Progenitor cell of endocrine pancreas (in vitro differentiated cells): ENCODE results near the gene ADAMTSL2. TPM values are rescaled to one million over a fixed set of nuclear protein-coding genes. Genes with fewer than 3 reads are reported as not detected.

Experiments
- DNase-seq: peaks from one replicate; pipeline ENCODE4 v3.0.0; 2021; ENCODE audit warnings: low spot score; ENCODE audit not compliant: unreplicated experiment
- H3K27ac Mint-ChIP-seq: 2 replicates; pipeline ENCODE4 v1.8.0; 2021; ENCODE audit warnings: mild to moderate bottlenecking, moderate library complexity, mixed read lengths
- H3K27me3 Mint-ChIP-seq: 2 replicates; pipeline ENCODE4 v1.8.0; 2021; ENCODE audit warnings: mixed read lengths
- H3K36me3 Mint-ChIP-seq: 2 replicates; pipeline ENCODE4 v1.8.0; 2022; ENCODE audit warnings: mixed read lengths; ENCODE audit not compliant: insufficient read depth
- H3K4me1 Mint-ChIP-seq: 2 replicates; pipeline ENCODE4 v1.8.0; 2021; ENCODE audit warnings: low read depth, mixed read lengths
- H3K4me3 Mint-ChIP-seq: 2 replicates; pipeline ENCODE4 v1.8.0; 2021; ENCODE audit warnings: low read depth, mild to moderate bottlenecking, moderate library complexity, mixed read lengths
- H3K9me3 Mint-ChIP-seq: 2 replicates; pipeline ENCODE4 v1.8.0; 2021; ENCODE audit warnings: low read depth, mixed read lengths
- total RNA-seq: library from RNA; stranded (reverse); gene quantifications from 2 replicates; pipeline ENCODE4 v1.2.1, GENCODE V29; 2021
- TF ChIP-seq, protein P1 (sequence below): fragments of 200-600 bp; sonication (generic); IDR thresholded peaks from one replicate; pipeline ENCODE4 v1.5.0; 2021; ENCODE audit warnings: antibody characterized with exemption, mild to moderate bottlenecking; ENCODE audit not compliant: unreplicated experiment

ADAMTSL2 gene
- total RNA-seq, 1 donor from 2014 or later = 0.14 TPM

- Mint-ChIP-seq H3K4me3 (no peak overlapping the region), H3K4me1 (no peaks in the 10 kb centered on the region), H3K27me3 (peaks cover 6% of the 10 kb centered on the region), H3K9me3 (no peaks in the 10 kb centered on the region), H3K27ac (no peak overlapping the region), H3K36me3 (no peaks in the 10 kb centered on the region)
- no peak for DNase-seq
- TF ChIP-seq, protein P1, sequence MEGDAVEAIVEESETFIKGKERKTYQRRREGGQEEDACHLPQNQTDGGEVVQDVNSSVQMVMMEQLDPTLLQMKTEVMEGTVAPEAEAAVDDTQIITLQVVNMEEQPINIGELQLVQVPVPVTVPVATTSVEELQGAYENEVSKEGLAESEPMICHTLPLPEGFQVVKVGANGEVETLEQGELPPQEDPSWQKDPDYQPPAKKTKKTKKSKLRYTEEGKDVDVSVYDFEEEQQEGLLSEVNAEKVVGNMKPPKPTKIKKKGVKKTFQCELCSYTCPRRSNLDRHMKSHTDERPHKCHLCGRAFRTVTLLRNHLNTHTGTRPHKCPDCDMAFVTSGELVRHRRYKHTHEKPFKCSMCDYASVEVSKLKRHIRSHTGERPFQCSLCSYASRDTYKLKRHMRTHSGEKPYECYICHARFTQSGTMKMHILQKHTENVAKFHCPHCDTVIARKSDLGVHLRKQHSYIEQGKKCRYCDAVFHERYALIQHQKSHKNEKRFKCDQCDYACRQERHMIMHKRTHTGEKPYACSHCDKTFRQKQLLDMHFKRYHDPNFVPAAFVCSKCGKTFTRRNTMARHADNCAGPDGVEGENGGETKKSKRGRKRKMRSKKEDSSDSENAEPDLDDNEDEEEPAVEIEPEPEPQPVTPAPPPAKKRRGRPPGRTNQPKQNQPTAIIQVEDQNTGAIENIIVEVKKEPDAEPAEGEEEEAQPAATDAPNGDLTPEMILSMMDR = no peak
Observed at GRCh38 chr9:133492061-133493021, 42.2 kb upstream of the ADAMTSL2 start.

- no peaks in the 10 kb centered on the region for H3K4me1 Mint-ChIP-seq
Observed at GRCh38 chr9:133493428-133493827, 41.1 kb upstream of the ADAMTSL2 start.

DNA sequence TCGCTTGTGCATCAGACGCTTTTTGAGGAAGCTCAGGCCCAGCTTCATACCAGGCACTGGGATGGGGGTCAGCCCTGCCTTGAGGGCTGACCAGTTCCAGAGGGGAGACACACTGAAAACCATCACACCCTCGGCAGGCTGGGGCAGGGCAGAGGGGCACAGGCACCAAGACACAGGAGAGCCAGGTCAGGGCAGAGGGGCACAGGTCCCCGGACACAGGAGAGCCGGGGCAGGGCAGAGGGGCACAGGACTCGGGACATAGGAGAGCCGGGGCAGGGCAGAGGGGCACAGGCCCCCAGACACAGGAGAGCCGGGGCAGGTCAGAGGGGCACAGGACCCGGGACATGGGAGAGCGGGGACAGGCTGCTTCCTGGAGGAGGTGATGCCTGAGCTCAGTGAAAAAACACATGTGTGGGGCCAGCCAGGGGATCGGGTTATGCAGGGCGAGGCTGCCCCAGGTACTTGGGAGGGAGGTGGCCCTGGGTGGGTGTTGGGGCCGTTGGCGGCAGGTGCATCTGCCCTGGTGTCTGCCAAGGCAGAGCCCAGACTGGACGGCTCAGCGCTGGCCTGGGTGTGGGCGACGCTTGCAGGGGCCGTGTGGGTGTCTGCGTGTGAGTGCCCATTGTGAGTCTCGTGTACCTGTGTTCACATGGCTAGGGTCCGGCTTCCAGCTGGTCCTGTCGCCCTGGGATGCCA lies 40.5 kb upstream of the ADAMTSL2 start:
- no peak overlapping the region for H3K27ac Mint-ChIP-seq
- H3K36me3 Mint-ChIP-seq = no peaks in the 10 kb centered on the region
- no peak for DNase-seq
- peaks cover 6% of the 10 kb centered on the region for H3K27me3 Mint-ChIP-seq
- H3K9me3 Mint-ChIP-seq = no peaks in the 10 kb centered on the region
- H3K4me1 Mint-ChIP-seq = no peaks in the 10 kb centered on the region
- TF ChIP-seq, protein P1 = no peak
- no peak overlapping the region for H3K4me3 Mint-ChIP-seq

More at GRCh38 chr9:133493428-133493827, 41.1 kb upstream of the ADAMTSL2 start:
- DNase-seq = no peak
- peaks cover 6% of the 10 kb centered on the region for H3K27me3 Mint-ChIP-seq
- no peak overlapping the region for H3K4me3 Mint-ChIP-seq
- H3K27ac Mint-ChIP-seq = no peak overlapping the region
- no peaks in the 10 kb centered on the region for H3K36me3 Mint-ChIP-seq
- TF ChIP-seq, protein P1 = no peak
- H3K9me3 Mint-ChIP-seq = no peaks in the 10 kb centered on the region

- Mint-ChIP-seq H3K4me3 (no peak overlapping the region), H3K4me1 (no peaks in the 10 kb centered on the region), H3K27ac (no peak overlapping the region), H3K36me3 (no peaks in the 10 kb centered on the region), H3K9me3 (no peaks in the 10 kb centered on the region), H3K27me3 (peaks cover under 1% of the 10 kb centered on the region)
- no peak for DNase-seq
- TF ChIP-seq, protein P1 = no peak
Observed at GRCh38 chr9:133494636-133495326, 39.7 kb upstream of the ADAMTSL2 start.
